Ectodermal cell (in vitro differentiated cells): ENCODE data around the gene CEACAM16.
"Not testable (repeated sequence)": the region's sequence is repeated elsewhere in the genome, so short reads cannot be mapped to it uniquely, and the experiment has no call there.

Experiments used
- H3K27ac ChIP-seq: 2 replicates; pipeline ENCODE4 v1.7.0; 2013; ENCODE audit warnings: mild to moderate bottlenecking, low read depth, low read length; ENCODE audit not compliant: insufficient read depth, poor library complexity, severe bottlenecking
- H3K27me3 ChIP-seq: 2 replicates; pipeline ENCODE4 v1.7.0; 2013; ENCODE audit warnings: mild to moderate bottlenecking, low read length; ENCODE audit not compliant: insufficient read depth, control insufficient read depth, poor library complexity, severe bottlenecking
- H3K36me3 ChIP-seq: one replicate; pipeline ENCODE4 v1.7.0; 2013; ENCODE audit warnings: low read length; ENCODE audit not compliant: control insufficient read depth, insufficient read depth
- H3K4me1 ChIP-seq: one replicate; pipeline ENCODE4 v1.7.0; 2013; ENCODE audit warnings: low read length; ENCODE audit not compliant: control insufficient read depth, insufficient read depth
- H3K4me3 ChIP-seq: 2 replicates; pipeline ENCODE4 v1.7.0; 2013; ENCODE audit warnings: low read depth, low read length, control low read depth; ENCODE audit not compliant: insufficient read depth
- H3K9me3 ChIP-seq: 2 replicates; pipeline ENCODE4 v1.7.0; 2013; ENCODE audit warnings: mild to moderate bottlenecking, low read length, moderate library complexity; ENCODE audit not compliant: control insufficient read depth
- WGBS, 2 experiments: methylation state at CpG; one replicate each; pipeline ENCODE4 v1.1.7; 2013; ENCODE audit warnings: missing lambda C conversion rate in 2 of 2; 5-methylcytosine and 5-hydroxymethylcytosine counted together

The CEACAM16 gene

DNA sequence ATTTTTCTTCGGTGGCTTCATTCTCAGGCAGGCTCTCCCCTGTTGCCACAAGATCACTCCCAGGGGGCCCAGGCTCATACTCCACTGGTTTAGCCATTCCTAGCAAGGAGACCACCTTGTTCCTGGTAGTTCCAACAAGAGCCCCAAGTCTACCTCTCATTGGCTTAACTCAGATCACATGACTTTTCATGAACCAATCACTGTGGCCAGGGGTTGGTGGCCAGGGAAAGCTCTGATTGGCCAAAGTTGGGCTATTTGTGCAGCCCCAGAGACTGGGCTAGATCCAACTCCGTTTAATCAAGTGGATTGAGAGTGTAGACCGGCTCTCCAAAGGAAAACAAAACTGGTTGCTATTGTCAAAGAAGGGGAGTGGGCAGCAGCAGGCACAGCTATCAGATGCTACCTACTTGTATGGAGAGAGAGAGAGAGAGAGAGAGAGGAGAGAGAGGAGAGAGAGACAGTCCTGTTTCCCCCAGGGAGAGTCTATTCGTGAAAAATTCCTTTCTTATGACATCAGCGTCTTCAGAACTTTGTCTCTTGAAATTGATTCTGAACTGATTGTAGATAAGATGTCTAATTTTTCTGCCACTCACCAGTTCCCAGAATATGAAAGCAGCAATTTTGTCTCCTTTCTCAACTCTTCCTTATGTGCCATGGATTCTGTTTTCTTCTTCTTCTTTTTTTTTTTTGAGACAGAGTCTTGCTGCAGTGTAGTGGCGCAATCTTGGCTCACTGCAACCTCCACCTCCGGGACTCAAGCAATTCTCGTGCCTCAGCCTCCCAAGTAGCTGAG, 21.7 kb upstream of the CEACAM16 start:
- H3K4me3 ChIP-seq, result no peak overlapping the region
- H3K4me1 ChIP-seq, result no peaks in the 10 kb centered on the region
- H3K9me3 ChIP-seq, result no peaks in the 10 kb centered on the region
- 77% methylated on average over 8 of the region's 8 CpGs for WGBS, 2 experiments
- H3K36me3 ChIP-seq, result no peaks in the 10 kb centered on the region
- H3K27ac ChIP-seq, result no peak overlapping the region
- no peaks in the 10 kb centered on the region for H3K27me3 ChIP-seq

GRCh38 chr19:44680536-44680935, 18.4 kb upstream of the CEACAM16 start:
- H3K4me1 ChIP-seq, result no peaks in the 10 kb centered on the region
- no peak overlapping the region for H3K4me3 ChIP-seq
- no peaks in the 10 kb centered on the region for H3K27me3 ChIP-seq
- no peaks in the 10 kb centered on the region for H3K36me3 ChIP-seq
- no peaks in the 10 kb centered on the region for H3K9me3 ChIP-seq
- no peak overlapping the region for H3K27ac ChIP-seq

GRCh38 chr19:44681992-44682790, 16.8 kb upstream of the CEACAM16 start:
- no peaks in the 10 kb centered on the region for H3K4me1 ChIP-seq
- no peak overlapping the region for H3K27ac ChIP-seq
- no peaks in the 10 kb centered on the region for H3K27me3 ChIP-seq
- H3K4me3 ChIP-seq, result no peak overlapping the region
- no peaks in the 10 kb centered on the region for H3K9me3 ChIP-seq
- WGBS, 2 experiments, result 87 to 88% methylated on average over 15 of the region's 15 CpGs
- no peaks in the 10 kb centered on the region for H3K36me3 ChIP-seq

GRCh38 chr19:44682807-44683206, 16.1 kb upstream of the CEACAM16 start:
- Histone ChIP-seq H3K4me1 (no peaks in the 10 kb centered on the region), H3K27ac (no peak overlapping the region), H3K4me3 (no peak overlapping the region), H3K27me3 (no peaks in the 10 kb centered on the region), H3K9me3 (no peaks in the 10 kb centered on the region), H3K36me3 (no peaks in the 10 kb centered on the region)
- 87 to 90% methylated on average over 2 of the region's 2 CpGs for WGBS, 2 experiments

DNA sequence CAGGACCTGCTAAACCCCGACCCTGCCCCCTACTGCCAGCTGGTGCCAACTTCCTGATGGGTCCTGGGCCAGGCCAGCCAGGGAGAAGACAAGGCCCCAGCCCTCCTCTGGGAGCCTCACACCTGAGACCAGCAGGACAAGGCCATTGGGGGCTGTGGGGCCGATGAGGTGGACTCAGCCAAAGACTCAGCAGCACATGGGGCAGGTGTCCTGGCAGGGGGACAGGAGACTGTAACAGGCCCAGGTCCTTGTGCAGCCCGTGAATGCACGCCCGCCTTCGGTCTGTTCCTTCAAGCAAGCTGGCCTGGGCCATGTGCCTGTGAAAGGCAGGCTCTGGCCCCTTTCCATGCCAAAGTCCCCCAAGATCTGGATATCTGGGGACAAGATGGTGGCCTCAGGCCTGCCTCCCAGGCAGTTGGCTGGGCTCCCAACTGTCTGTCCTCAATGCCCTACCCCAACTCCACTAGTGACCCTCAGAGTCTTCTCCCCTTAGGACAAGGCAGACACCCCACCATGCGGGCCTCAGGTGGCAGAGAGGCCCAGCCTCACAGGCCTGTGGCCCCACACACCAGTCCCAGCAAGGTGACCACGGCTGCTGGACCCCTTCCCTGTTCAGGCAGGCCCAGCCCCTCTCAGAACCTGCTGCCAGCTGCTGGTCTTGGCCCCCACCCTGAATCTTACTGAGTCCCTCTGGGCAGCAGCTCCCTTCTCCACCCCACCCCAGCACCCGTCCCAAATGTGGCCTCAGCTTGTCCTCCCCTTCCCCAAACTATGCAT, 15.3 kb upstream of the CEACAM16 start:
- Histone ChIP-seq H3K4me3 (no peak overlapping the region), H3K9me3 (no peaks in the 10 kb centered on the region), H3K36me3 (no peaks in the 10 kb centered on the region), H3K4me1 (no peaks in the 10 kb centered on the region), H3K27ac (no peak overlapping the region), H3K27me3 (no peaks in the 10 kb centered on the region)
- 77 to 81% methylated on average over 9 of the region's 9 CpGs for WGBS, 2 experiments

DNA sequence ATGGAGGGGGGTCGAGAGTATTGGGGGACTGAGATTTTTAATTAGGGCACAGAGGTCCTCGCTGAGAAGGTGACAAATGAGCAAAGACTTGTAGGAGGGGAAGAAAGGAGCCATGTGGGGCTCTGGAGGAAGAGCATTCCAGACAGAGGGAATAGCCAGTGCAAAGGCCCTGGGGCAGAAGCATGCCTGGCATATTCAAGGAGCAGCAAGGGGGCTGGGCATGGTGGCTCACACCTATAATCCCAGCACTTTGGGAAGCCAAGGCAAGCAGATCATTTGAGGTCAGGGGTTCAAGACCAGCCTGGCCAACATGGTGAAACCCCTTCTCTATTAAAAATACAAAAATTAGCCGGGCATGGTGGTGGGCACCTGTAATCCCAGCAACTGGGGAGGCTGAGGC, 14.6 kb upstream of the CEACAM16 start:
- not testable (repeated sequence) for H3K4me3 ChIP-seq, H3K27ac ChIP-seq, H3K9me3 ChIP-seq, H3K27me3 ChIP-seq, H3K36me3 ChIP-seq, H3K4me1 ChIP-seq
- WGBS, 2 experiments, result 91 to 95% methylated on average over 3 of the region's 3 CpGs

GRCh38 chr19:44684892-44685863, 13.8 kb upstream of the CEACAM16 start:
- H3K4me3 ChIP-seq, result no peak overlapping the region
- H3K4me1 ChIP-seq, result no peaks in the 10 kb centered on the region
- H3K27ac ChIP-seq, result no peak overlapping the region
- H3K9me3 ChIP-seq, result no peaks in the 10 kb centered on the region
- H3K36me3 ChIP-seq, result no peaks in the 10 kb centered on the region
- WGBS, 2 experiments, result 77 to 80% methylated on average over 25 of the region's 25 CpGs
- no peaks in the 10 kb centered on the region for H3K27me3 ChIP-seq

DNA sequence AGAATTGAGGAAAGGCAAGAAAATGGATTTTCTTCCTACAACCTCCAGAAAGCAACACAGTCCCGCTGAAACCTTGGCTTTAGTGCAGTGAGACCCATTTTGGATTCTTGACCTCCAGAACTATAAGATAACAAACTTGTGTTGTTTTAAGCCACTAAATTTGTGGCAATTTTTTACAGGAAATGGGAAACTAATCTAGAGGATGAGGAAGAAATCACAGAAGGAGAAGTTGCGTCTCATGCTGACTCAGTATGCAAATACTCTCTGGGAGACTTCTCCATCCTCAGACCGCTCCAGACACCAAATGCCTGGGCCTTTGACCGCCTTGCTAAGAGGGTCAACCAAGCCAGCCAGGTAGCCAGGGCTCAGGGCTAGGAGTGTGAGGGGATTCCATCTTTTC, 13.1 kb upstream of the CEACAM16 start:
- no peak overlapping the region for H3K4me3 ChIP-seq
- no peaks in the 10 kb centered on the region for H3K9me3 ChIP-seq
- H3K4me1 ChIP-seq, result no peaks in the 10 kb centered on the region
- no peaks in the 10 kb centered on the region for H3K36me3 ChIP-seq
- H3K27me3 ChIP-seq, result no peaks in the 10 kb centered on the region
- 86 to 88% methylated on average over 4 of the region's 4 CpGs for WGBS, 2 experiments
- H3K27ac ChIP-seq, result no peak overlapping the region

GRCh38 chr19:44686896-44687295, 12.1 kb upstream of the CEACAM16 start:
- 89% methylated on average over 4 of the region's 4 CpGs for WGBS, 2 experiments
- H3K27ac ChIP-seq, result no peak overlapping the region
- no peaks in the 10 kb centered on the region for H3K4me1 ChIP-seq
- no peak overlapping the region for H3K4me3 ChIP-seq
- no peaks in the 10 kb centered on the region for H3K36me3 ChIP-seq
- no peaks in the 10 kb centered on the region for H3K27me3 ChIP-seq
- no peaks in the 10 kb centered on the region for H3K9me3 ChIP-seq
